Loucy (cell line): ENCODE data around the gene ACE.

ENCODE experiments used
- H2AFZ ChIP-seq: fragments of 200-600 bp; sonication (generic); 2 replicates; pipeline ENCODE4 v1.6.0; 2016; ENCODE audit warnings: antibody characterized with exemption, mild to moderate bottlenecking, low read length, moderate library complexity
- H3F3A ChIP-seq: fragments of 200-600 bp; 2 replicates; pipeline ENCODE4 v1.6.0; 2016; ENCODE audit warnings: antibody characterized with exemption, low read depth, mild to moderate bottlenecking
- H3K27me3 ChIP-seq: fragments of 200-600 bp; sonication (generic); 2 replicates; pipeline ENCODE4 v1.6.1; 2014; ENCODE audit warnings: low read length, mild to moderate bottlenecking; ENCODE audit not compliant: insufficient read depth, poor library complexity, severe bottlenecking
- H3K36me3 ChIP-seq: fragments of 200-600 bp; sonication (generic); 2 replicates; pipeline ENCODE4 v1.6.1; 2016; ENCODE audit warnings: low read length; ENCODE audit not compliant: insufficient read depth
- H3K4me1 ChIP-seq: fragments of 200-600 bp; sonication (generic); 2 replicates; pipeline ENCODE4 v1.5.1; 2014; ENCODE audit warnings: low read length, mild to moderate bottlenecking; ENCODE audit not compliant: insufficient read depth, poor library complexity, severe bottlenecking
- H3K4me2 ChIP-seq: fragments of 200-600 bp; sonication (generic); 2 replicates; pipeline ENCODE4 v1.6.0; 2014; ENCODE audit warnings: antibody characterized with exemption, low read length, low read depth, mild to moderate bottlenecking; ENCODE audit not compliant: poor library complexity, severe bottlenecking
- H3K4me3 ChIP-seq: fragments of 200-600 bp; sonication (generic); 2 replicates; pipeline ENCODE4 v1.5.1; 2014; ENCODE audit warnings: low read length, mild to moderate bottlenecking, mixed read lengths; ENCODE audit not compliant: poor library complexity, severe bottlenecking
- H3K79me2 ChIP-seq: fragments of 200-600 bp; sonication (generic); 2 replicates; pipeline ENCODE4 v1.6.1; 2014; ENCODE audit warnings: low read length; ENCODE audit not compliant: insufficient read depth
- H3K9ac ChIP-seq: fragments of 200-600 bp; sonication (generic); 2 replicates; pipeline ENCODE4 v1.6.0; 2014; ENCODE audit warnings: mild to moderate bottlenecking, low read depth, low read length, moderate library complexity; ENCODE audit not compliant: poor library complexity, severe bottlenecking
- H3K9me2 ChIP-seq: fragments of 200-600 bp; sonication (generic); replicated peaks from 2 replicates; pipeline ENCODE4 v1.6.1; 2016; ENCODE audit warnings: low read depth, low read length, mixed read lengths
- H3K9me3 ChIP-seq: fragments of 200-600 bp; sonication (generic); 2 replicates; pipeline ENCODE4 v1.6.1; 2014; ENCODE audit warnings: mild to moderate bottlenecking, antibody characterized with exemption, low read length, low read depth; ENCODE audit not compliant: insufficient read depth
- H4K20me1 ChIP-seq: fragments of 200-600 bp; sonication (generic); 2 replicates; pipeline ENCODE4 v1.6.0; 2014; ENCODE audit warnings: antibody characterized with exemption, low read length, mild to moderate bottlenecking; ENCODE audit not compliant: insufficient read depth, poor library complexity, severe bottlenecking
- CTCF ChIP-seq: fragments of 200-600 bp; sonication (generic); conservative IDR thresholded peaks from 2 replicates; pipeline ENCODE4 v1.5.1; 2014; ENCODE audit warnings: mild to moderate bottlenecking, antibody characterized with exemption, low read length
- EZH2phosphoT487 ChIP-seq: fragments of 200-600 bp; IDR thresholded peaks from 2 replicates; pipeline ENCODE4 v1.6.1; 2018; ENCODE audit warnings: antibody characterized with exemption, mild to moderate bottlenecking, moderate library complexity, borderline replicate concordance

ACE gene

GRCh38 chr17:63534816-63535455 is 58.1 kb downstream of the ACE start:
- Histone ChIP-seq H4K20me1 (no peaks in the 10 kb centered on the region), H3K4me3 (no peak overlapping the region), H3K79me2 (no peaks in the 10 kb centered on the region), H3K9ac (no peak overlapping the region), H2AFZ (no peak overlapping the region), H3F3A (no peaks in the 10 kb centered on the region), H3K9me3 (no peaks in the 10 kb centered on the region), H3K36me3 (no peaks in the 10 kb centered on the region), H3K27me3 (no peaks in the 10 kb centered on the region), H3K9me2 (no peaks in the 10 kb centered on the region), H3K4me1 (peaks cover 6% of the 10 kb centered on the region), H3K4me2 (no peak overlapping the region)
- TF ChIP-seq EZH2phosphoT487, result no peak
- TF ChIP-seq CTCF, result no peak

- Histone ChIP-seq H3K36me3 (no peaks in the 10 kb centered on the region), H4K20me1 (no peaks in the 10 kb centered on the region), H3K9me3 (no peaks in the 10 kb centered on the region), H3K9ac (no peak overlapping the region), H3F3A (no peaks in the 10 kb centered on the region), H3K9me2 (no peaks in the 10 kb centered on the region), H3K4me1 (peaks cover 8% of the 10 kb centered on the region), H3K27me3 (no peaks in the 10 kb centered on the region), H3K4me3 (no peak overlapping the region), H3K4me2 (no peak overlapping the region), H3K79me2 (no peaks in the 10 kb centered on the region), H2AFZ (no peak overlapping the region)
- TF ChIP-seq EZH2phosphoT487 (no peak), CTCF (no peak)
Measured at GRCh38 chr17:63535640-63536039, 58.8 kb downstream of the ACE start.

- no peaks in the 10 kb centered on the region for H3K27me3 ChIP-seq
Measured at GRCh38 chr17:63537001-63537400, 60.1 kb downstream of the ACE start.

More at GRCh38 chr17:63537001-63537400, 60.1 kb downstream of the ACE start:
- H3F3A ChIP-seq, result no peaks in the 10 kb centered on the region
- H3K4me2 ChIP-seq, result no peak overlapping the region
- no peaks in the 10 kb centered on the region for H4K20me1 ChIP-seq
- no peak overlapping the region for H3K9ac ChIP-seq
- no peaks in the 10 kb centered on the region for H3K9me3 ChIP-seq
- H3K36me3 ChIP-seq, result no peaks in the 10 kb centered on the region
- peaks cover 16% of the 10 kb centered on the region for H3K4me1 ChIP-seq
- no peak overlapping the region for H3K4me3 ChIP-seq
- no peaks in the 10 kb centered on the region for H3K79me2 ChIP-seq
- TF ChIP-seq EZH2phosphoT487, result no peak
- no peak for TF ChIP-seq CTCF
- no peaks in the 10 kb centered on the region for H3K9me2 ChIP-seq
- H2AFZ ChIP-seq, result no peak overlapping the region
